GM21423 (cell line): ENCODE results near the gene OLFML2B.

Experiments used
- ATAC-seq: cut with Tn5 transposase; IDR thresholded peaks from one replicate; pipeline ENCODE4 v1.9.1; 2021; ENCODE audit warnings: mild to moderate bottlenecking, moderate library complexity; ENCODE audit not compliant: unreplicated experiment

The OLFML2B gene

DNA sequence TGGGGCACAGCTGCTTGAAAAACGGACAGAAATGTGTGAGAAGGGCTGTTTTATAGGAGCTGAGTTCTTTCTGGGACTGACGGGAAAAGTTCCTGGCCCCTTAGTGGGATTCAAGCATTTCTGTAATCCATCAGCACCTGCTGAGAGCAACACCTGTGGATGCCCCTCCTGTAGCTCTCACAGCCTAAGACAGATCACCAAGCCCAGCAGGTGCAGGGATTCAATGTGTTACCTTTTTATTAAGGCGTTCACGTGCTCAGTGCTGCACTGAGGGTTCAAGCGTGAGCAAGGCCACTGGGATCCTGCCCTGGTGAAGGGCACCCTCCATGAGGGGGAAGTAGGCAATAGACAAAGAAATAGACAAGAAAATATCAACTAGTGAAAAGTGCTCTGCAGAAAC is 14.9 kb downstream of the OLFML2B start:
- ATAC-seq: no peak

DNA sequence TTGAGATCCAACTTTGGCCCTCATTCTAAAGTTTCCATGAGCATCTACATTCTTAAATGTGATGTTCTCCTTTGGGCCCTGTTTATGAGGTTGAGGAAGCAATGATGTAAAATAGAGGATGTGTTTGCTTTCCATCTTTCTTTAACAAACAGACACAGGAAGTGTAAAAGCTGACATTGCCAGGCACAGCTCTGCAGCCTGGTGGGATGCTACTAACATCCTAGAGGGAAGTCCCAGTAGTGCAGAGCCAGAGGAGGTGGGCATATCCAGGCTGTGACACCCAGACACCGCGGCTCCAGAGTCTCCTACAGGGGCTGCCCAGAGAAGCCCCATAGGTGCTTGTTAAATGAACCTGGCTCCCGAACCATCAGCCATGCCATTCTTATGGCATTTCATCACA is 16.2 kb downstream of the OLFML2B start:
- no peak for ATAC-seq

DNA sequence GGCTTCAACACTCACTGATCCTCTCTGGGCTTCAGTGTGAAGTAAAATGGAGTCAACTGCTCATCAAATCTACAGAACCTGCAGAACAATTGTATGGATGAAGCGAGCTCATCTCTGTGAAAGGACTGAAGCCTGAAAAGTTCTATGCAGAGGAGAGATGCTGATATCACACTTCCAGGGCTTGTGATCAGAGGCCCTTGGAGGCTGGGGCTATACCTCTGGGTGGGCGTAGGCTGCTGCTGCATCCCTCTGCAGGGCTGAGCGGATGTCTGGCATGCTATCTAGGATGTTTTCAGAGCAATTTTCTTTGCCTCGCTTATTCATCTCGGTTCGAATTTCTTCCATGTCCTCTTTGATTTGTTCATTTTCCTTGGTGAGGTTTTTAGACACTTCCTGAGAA is 17.6 kb downstream of the OLFML2B start:
- ATAC-seq: no peak

DNA sequence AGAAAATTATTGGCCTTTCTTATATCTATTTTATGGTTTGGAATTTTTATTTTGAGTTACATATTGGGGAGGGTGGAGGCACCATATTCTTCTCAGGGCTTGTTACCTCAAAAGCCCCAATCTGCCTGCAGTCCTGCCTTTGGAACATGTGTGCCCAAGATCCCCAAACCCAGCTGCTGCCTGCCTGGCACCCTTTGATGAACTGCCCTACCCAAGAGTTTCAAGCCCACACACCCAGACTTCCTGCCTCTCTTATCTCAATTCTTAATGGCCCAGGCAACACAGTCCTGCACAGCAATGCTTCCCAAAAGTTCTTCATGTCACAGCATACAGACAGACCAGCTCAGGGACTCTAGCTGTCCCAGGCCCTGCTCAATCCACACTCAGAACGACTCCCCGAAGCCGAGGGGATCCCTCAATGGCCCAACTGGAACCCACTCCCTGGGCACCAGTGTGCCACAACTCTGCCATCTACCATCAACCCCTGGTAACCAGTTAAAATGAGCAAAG is 19.2 kb downstream of the OLFML2B start:
- ATAC-seq: no peak

DNA sequence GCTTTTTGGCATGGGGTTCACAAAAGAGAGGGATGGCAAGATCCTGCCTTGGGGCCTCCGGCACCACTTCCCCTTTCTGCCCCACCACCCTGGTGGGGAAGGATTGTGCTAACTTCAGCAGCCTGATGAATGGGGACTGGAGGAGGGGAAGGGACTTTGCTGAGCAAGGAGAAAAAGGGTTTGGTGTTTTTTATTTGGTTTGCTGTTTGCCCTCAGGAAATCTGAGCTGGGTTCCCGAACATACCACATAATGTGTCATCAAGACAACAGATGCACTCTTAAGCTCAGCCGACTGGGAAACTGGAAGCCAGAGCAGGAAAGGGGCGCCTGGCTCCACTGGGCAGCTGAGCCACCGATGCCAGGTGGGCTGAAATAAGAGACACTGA is 19.8 kb downstream of the OLFML2B start:
- ATAC-seq: no peak

DNA sequence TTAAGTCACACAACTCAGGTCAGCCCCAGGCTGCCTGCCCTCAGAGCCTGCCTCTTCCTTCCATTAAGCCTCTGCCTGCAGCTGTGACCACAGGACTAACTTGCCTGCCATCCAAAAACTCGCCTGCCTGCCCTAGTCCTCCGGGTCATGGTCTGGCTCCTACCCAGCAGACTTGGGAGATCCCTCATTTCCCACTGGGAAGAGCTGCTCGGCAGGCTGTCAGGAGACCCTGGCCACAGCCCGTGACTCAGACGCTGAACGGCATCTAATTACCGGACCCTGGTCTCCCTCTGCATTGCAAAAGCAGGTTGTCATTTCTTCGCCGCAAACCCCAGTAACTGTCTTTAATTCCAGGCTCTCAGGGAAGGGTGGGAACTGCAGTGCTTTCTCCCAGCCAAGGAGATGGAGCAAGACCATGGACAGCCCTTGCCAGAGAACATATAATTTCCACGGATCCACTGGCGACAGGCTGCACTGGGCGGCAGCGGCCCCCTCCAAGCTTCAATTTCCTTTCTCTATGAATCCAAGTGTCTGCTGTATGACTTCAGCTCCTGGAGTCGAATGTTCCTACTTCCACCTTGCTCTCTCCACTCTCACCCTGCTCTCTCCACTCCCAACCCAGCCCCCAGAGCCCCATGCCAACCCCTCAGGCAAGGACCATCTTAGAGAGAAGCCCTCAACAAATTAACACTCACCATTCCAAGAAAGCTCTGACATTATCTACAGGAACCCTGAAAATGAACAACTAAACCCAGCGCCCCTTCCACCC is 20.4 kb downstream of the OLFML2B start:
- no peak for ATAC-seq

DNA sequence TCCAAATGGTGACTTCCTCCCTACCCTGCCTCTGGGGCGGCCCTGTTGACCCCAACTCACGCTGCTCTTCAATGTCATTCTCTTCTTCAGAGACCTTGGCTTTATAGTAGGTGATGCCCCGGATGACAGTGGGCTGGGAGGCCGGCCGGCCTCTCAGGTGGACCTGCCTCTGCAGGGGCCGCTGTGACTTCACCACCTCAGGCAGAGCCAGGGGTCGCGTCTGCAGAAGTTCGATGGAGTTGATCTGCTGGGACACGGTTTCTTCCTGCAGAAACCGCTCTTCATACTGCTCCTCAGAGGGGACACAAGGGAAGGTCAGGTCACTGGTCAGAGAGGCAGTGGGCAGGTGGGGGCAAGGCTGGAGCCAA is 23.6 kb downstream of the OLFML2B start:
- no peak for ATAC-seq

DNA sequence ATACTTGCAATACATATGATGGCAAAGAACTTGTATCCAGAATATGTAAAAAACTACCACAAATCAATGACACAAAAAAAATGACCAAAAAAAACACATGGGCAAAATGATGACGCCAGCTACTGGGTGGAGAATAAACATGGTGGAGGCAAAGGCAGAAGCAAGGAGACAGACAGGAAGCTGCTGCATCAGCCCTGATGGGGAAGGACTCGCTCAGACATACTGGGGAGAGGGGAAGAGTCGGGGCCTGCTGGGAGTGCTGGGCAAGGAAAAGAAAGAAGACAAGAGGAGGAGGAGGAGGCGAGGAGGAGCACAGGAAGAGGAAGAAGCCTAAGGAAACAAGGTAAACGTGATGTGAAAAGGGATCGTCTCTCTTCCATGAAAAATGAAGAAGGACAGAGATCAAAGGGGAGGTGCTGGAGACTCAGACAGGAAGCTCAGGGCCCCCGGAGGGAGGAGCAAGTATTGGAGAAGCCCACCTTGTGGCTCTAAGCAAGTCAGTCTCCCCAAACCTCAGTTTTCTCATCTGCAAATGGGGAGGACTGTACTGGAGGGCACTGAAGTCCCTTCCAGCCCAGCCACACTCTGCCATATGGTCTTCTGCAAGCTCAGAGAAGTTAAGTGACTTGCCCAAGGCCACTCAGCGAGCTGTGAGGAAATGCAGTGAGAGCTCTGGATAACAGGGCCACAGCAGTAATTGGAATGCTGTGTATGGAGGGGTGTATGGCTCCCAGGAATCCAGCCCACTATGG is 24.2 kb downstream of the OLFML2B start:
- ATAC-seq: no peak

DNA sequence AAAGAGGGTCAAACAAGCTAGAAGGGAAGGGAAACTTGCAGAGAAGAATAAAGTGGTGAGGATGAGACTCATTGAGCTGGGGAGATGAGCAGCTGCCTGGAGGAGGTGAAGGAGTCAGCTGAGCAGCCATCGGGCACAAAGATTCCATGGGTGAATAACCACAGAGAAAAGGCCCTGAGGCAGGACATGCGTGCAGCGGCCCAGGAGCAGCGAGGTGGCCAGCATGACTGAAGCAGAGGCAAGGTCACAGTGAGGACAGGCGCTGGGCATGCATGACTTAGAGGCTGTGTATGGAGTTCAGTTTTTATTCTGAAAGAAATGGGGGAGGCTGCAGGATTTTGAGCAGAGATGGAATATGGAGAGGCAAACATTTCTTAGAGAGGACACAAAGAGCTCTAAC is 24.9 kb downstream of the OLFML2B start:
- no peak for ATAC-seq

DNA sequence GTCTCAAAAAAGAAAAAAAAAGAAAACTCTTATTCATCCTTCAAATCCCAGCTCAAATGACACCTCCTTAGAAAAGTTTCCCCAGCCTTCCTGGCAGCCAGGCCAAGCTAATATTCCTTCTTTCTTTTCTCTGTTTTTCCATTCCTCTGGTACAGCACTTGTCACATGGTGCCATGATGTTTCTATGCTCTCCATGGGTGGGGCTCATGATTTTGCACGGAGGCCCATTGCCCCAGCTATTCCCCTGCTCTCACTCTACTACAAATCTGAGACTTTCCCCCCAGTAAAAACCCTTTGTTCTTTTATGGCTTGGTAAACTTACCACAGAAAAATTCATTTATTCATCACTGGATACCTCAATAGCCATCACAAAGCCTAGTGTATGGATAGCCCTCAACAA is 26.5 kb downstream of the OLFML2B start:
- no peak for ATAC-seq

DNA sequence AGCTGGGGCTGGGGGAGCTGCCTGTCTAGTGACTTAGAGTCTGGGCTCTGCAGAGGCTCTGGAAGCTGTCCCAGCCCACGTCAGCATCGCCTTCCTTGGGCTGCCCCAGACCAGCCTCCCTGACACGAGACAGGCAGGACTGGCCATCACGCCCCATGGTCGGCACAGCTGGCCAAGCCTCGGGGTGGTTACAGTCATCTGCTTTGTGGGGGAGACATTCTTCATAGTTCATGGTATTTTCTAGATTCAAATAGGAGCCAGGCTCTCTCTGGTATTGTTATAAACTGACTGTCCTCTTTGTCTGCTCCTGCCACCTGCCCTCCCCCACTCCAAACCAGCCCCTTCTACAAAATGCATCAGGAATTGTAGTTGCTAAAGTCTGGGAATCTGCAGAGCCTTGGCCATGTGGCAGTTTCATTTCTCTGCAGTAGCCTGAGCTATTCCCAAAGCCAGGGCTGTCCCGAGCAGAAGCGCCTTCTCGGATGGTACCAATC is 29.4 kb downstream of the OLFML2B start:
- no peak for ATAC-seq

DNA sequence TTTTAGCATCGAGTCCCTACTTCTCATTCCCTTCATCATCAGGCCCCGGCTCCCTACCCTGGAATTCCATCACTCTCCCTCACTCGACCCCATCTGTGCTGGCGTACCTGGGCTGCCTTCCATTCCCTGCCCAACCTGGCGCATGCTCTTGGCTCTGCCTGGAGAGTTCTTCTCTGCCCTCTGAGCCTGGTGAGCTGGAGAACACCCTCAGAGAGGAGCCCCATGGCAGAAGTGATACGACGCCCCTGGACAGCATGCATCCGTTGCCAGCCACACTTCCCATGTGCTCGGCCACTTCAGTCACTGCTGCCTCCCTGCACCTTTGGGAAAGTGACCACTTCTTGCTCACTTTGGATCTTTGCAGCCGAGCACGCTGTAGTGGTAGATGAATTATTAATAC is 30.1 kb downstream of the OLFML2B start:
- no peak for ATAC-seq

DNA sequence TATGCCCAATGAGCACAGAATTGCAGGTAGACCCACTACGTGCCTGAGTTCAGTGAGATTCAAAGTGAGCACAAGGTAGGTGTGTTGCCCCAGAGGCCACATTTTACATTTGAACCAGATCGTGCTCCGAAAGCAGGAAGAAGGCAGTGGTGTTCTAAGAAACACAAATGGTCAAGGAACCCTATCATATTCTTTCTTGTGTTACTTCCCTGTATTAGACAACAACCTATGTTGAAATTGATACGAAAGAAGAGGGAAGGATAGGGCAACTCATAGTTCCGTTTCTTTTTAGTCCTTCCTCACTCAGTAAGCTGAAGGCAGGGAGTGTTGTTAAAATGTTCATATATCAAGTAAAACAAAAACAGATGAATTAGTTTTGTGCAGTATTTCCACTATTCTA is 33.9 kb downstream of the OLFML2B start:
- no peak for ATAC-seq

DNA sequence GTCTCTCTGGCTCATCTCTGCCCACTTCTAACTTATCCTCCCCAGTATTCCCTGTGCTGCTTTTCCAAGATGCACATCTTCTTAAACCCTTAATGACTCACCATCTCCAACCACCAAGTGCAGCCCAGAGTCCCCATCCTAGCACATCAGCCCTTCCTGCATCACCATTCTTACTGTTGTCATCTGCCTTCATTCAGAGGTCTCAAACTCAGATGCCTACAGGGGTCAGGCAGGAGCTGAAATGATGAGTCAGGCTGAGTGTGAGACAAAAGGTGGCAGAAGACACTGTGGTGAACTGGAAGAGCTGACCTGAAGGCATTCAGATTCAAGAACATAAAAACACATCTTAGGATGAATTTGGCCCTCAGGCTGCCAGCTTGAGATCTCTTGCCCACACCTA is 34.6 kb downstream of the OLFML2B start:
- no peak for ATAC-seq

DNA sequence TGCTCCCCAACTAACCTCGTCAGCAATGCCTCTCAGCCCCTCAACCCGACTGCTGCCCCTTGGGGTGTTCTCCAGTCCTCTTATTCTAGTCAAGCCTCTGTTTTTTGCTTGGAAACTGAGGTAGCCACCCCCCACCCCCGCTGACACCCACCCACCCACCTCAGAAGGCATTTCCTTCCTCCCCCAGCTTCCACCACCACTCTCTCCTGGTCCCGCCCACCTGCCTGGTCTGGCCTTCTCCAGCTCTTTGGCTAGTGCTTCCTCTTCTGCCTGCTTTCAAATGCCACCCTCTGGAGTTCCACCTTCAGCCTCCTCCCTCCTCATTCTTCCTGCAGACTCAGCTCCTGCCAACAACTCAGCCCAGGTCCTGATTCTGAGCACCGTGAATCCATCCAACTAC is 35.3 kb downstream of the OLFML2B start:
- ATAC-seq: no peak

DNA sequence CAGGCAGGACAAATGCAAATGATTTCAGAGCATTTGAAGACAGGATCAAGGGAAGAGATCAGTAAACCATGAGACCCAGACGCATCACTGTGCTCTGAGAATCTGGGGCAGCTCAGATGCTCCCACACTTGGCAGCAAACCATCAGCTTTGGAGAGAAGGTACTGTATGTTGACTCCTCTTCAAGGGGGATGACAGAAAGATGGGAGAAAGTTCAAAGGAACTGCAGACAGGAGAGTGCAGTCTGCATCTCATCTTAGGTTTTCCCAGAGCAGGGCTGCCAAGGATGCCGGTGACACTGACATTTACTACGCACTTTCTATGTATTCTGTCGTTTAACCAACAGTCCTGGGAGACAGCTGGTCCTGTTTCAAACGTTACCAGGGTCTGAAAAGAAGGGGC is 35.8 kb downstream of the OLFML2B start:
- ATAC-seq: no peak

DNA sequence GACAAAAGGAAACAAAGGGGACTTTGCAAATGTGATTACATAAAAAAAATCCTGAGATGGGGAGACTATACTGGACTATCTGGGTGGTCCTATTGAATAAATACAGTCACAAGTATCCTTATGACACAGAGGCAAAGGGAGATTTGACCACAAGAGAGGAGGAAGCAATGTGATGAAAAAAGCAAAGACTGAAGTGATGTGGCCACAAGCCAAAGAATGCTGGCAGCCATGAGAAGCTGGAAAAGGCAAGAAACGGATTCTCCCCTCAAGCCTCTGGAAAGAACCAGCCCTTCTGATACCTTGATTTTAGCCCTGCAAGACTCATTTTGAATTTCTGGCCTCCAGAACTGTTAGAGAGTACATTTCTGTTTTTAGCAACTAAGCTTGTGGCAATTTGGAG is 36.4 kb downstream of the OLFML2B start:
- ATAC-seq: no peak

DNA sequence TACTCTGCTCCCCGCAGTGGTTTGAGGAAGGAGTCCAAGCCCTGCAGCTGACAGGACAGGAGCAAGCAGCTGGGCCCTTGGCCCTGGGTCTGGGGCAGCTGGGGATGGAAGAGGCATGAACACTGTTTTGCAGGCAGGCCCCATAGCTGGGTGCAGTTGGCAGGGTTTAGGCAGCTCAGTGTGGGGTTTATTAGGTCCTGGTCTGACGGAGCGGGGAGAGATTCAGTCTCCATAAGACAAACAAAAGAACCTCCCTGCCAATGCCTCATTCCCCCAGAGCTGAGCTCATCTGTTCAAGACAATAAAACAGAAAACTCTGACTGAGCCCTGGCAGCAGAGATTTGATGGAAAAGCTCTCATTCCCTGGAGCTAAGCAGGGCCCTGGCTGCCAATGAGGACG is 37.3 kb downstream of the OLFML2B start:
- no peak for ATAC-seq

DNA sequence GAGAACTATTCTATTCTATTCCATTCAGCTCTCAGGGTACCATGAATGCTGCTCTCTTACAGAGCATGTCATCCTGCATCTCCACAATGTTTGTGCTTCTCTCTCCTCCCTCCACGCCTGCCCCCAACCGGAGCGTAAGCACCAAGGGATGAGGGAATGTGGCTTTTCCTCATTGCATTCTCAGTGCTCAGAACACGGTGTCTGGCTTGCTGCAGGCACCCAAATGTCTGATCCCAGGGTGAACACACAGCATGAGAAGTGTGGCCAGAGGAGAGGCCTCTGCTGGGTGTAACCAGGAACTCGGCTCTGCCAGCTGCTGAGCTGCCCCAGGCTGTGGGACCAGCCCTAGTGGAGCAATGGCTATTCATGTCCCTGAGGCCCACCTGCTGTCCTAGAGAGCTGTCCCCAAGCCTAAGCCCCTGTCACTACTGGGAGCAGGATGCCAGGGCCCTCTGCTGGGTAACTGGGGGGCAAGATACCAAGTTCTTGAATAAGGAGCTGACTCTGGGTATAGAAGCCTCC is 38.3 kb downstream of the OLFML2B start:
- ATAC-seq: no peak

DNA sequence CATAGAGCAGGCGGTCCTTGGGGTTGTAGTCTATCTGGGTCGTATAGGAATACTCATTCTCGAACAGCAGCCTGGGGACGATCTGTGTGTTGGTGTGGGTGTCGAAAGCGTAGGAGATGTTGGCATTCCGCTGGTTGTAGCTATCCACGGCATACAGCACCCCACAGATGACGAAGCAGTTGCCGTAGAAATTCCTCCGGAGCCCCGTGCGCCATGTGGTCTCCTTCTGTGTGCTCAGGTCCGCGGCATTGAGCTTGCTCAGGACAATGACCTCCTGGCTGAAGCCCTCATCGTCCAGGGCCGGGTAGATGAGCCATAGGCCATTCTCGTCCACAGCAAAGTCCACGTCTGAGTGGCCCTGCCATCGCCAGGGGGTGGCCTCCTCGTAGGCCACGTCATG is 39.9 kb downstream of the OLFML2B start:
- ATAC-seq: no peak

DNA sequence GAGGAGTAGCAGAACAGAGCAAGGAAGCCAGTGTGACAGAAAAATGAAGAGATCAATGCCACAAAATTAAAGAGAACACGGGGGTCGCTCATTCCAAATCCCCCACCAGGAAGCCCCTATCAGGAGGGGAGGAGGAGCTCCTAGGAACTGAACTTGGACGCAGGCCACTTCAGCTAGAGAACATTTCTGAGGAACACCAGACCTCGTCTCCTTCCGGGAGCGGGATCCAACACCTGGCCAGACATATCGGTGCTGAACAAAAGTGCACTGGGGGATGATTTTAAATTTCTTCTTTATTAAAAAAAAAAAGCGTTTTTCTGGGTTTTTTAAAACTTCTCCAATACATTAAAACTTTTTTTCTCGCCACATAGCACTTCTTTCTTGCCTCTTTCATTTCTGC is 40.8 kb downstream of the OLFML2B start:
- no peak for ATAC-seq

DNA sequence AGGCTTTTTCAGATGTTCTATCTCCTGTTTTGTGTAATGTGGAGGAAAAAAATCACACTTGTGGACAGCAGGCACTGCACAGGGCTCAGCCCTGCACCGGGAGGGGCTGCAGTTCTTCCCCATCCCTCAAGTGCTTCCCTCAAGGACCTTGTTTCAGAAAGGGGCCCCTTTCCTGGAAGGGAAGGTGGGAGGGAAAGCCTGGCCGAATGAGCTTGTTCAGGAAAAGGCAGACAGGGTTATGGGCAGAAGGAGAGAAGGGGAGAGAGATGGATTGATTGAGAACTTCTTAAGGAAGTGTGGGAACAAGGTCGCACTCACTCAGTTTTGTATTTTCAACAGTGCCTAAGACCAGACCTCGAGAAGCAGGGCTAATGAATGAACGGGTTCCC is 41.2 kb downstream of the OLFML2B start:
- ATAC-seq: no peak
